Gastroesophageal sphincter (tissue), 3 donors: ENCODE measurements around the gene SLC6A8.

Source experiments
- CTCF ChIP-seq, 4 experiments: fragments of 200-600 bp in 2 of 4; fragments of 450-650 bp in 2 of 4; sonication (generic) in 1 of 4; IDR thresholded peaks; one replicate each; pipeline ENCODE4 v1.5.1; 2017 to 2019; ENCODE audit warnings: antibody characterized with exemption in 4 of 4, mild to moderate bottlenecking in 2 of 4, moderate library complexity in 2 of 4
- EP300 ChIP-seq: sonication (generic); formaldehyde crosslinking; IDR thresholded peaks from one replicate; pipeline ENCODE4 v1.6.1; 2017; ENCODE audit warnings: antibody characterized with exemption, mild to moderate bottlenecking
- POLR2A ChIP-seq, 2 donors: fragments of 450-650 bp; IDR thresholded peaks; one replicate each; pipeline ENCODE4 v1.6.1; 2017; ENCODE audit warnings: antibody characterized with exemption in 2 of 2, mild to moderate bottlenecking in 2 of 2, moderate library complexity in 1 of 2
- POLR2AphosphoS5 ChIP-seq: sonication (generic); formaldehyde crosslinking; IDR thresholded peaks from one replicate; pipeline ENCODE4 v1.6.1; 2017; ENCODE audit warnings: antibody characterized with exemption

GRCh38 chrX:153706799-153707198, 19.1 kb downstream of the SLC6A8 start:
- no peak for TF ChIP-seq CTCF (IDR thresholded peaks at IDR 0.05)
- no peak for TF ChIP-seq EP300
- TF ChIP-seq POLR2AphosphoS5, result no peak
- TF ChIP-seq POLR2A (IDR thresholded peaks at IDR 0.05), result no peak
